GM23338 (cell line): ENCODE data around the gene ACP3. TPM values are rescaled to one million over a fixed set of nuclear protein-coding genes. Genes with fewer than 3 reads are reported as not detected.

Source experiments
- ATAC-seq: fragments of 200-7000 bp; cut with Tn5 transposase; 3 replicates; pipeline ENCODE4 v1.9.1; 2020
- DNase-seq: peaks from one replicate; pipeline ENCODE4 v3.0.0-alpha.2; 2015; ENCODE audit warnings: low spot score
- H2AFZ ChIP-seq: fragments of 200-600 bp; sonication (generic); 2 replicates; pipeline ENCODE4 v1.8.0; 2016; ENCODE audit warnings: antibody characterized with exemption, mild to moderate bottlenecking, moderate library complexity
- H3F3A ChIP-seq: fragments of 200-600 bp; sonication (generic); replicated peaks from 2 replicates; pipeline ENCODE4 v1.8.0; 2017; ENCODE audit warnings: antibody characterized with exemption, mixed run types, low read depth
- H3K27ac ChIP-seq: fragments of 200-600 bp; sonication (generic); 2 replicates; pipeline ENCODE4 v1.6.1; 2016; ENCODE audit warnings: low read depth
- H3K27me3 ChIP-seq: fragments of 200-600 bp; sonication (generic); 2 replicates; pipeline ENCODE4 v1.8.0; 2016; ENCODE audit warnings: mild to moderate bottlenecking, mixed run types, moderate library complexity; ENCODE audit not compliant: insufficient read depth
- H3K36me3 ChIP-seq: fragments of 200-600 bp; sonication (generic); 2 replicates; pipeline ENCODE4 v1.8.0; 2016; ENCODE audit warnings: mild to moderate bottlenecking; ENCODE audit not compliant: insufficient read depth
- H3K4me1 ChIP-seq: fragments of 200-600 bp; sonication (generic); 2 replicates; pipeline ENCODE4 v1.8.0; 2016; ENCODE audit warnings: mild to moderate bottlenecking, moderate library complexity; ENCODE audit not compliant: insufficient read depth
- H3K4me2 ChIP-seq: fragments of 200-600 bp; sonication (generic); 2 replicates; pipeline ENCODE4 v1.7.1; 2017; ENCODE audit warnings: mixed run types
- H3K4me3 ChIP-seq: fragments of 200-600 bp; sonication (generic); 2 replicates; pipeline ENCODE4 v1.6.1; 2016; ENCODE audit warnings: mixed run types
- H3K79me2 ChIP-seq: fragments of 200-600 bp; sonication (generic); replicated peaks from 2 replicates; pipeline ENCODE4 v1.8.0; 2017; ENCODE audit warnings: mild to moderate bottlenecking; ENCODE audit not compliant: insufficient read depth
- H3K9me2 ChIP-seq: fragments of 200-600 bp; sonication (generic); 2 replicates; pipeline ENCODE4 v1.8.0; 2017; ENCODE audit not compliant: insufficient read depth
- H4K20me1 ChIP-seq: fragments of 200-600 bp; sonication (generic); replicated peaks from 2 replicates; pipeline ENCODE4 v1.8.0; 2017; ENCODE audit warnings: mild to moderate bottlenecking; ENCODE audit not compliant: insufficient read depth
- H3K27ac Mint-ChIP-seq: 2 replicates; pipeline ENCODE4 v1.8.0; 2020; ENCODE audit warnings: inconsistent platforms, mild to moderate bottlenecking, moderate library complexity, mixed read lengths
- H3K27me3 Mint-ChIP-seq: 3 replicates; pipeline ENCODE4 v1.8.0; 2022; ENCODE audit warnings: low read depth, mild to moderate bottlenecking, moderate library complexity, mixed read lengths, inconsistent platforms; ENCODE audit not compliant: insufficient read depth, poor library complexity
- H3K36me3 Mint-ChIP-seq: 3 replicates; pipeline ENCODE4 v1.8.0; 2021; ENCODE audit warnings: low read depth, mild to moderate bottlenecking, inconsistent platforms, moderate library complexity, mixed read lengths
- H3K4me1 Mint-ChIP-seq: 3 replicates; pipeline ENCODE4 v1.8.0; 2020; ENCODE audit warnings: mild to moderate bottlenecking, inconsistent platforms, mixed read lengths
- H3K4me3 Mint-ChIP-seq: 3 replicates; pipeline ENCODE4 v1.8.0; 2021; ENCODE audit warnings: moderate library complexity, mild to moderate bottlenecking, inconsistent platforms, mixed read lengths
- H3K9me3 Mint-ChIP-seq: 3 replicates; pipeline ENCODE4 v1.8.0; 2020; ENCODE audit warnings: moderate library complexity, mild to moderate bottlenecking, inconsistent platforms, mixed read lengths
- EZH2phosphoT487 ChIP-seq: fragments of 200-600 bp; sonication (generic); IDR thresholded peaks from one replicate; pipeline ENCODE4 v1.8.1; 2018; ENCODE audit warnings: antibody characterized with exemption; ENCODE audit not compliant: unreplicated experiment
- JUNB ChIP-seq: IDR thresholded peaks from one replicate; pipeline ENCODE4 v1.6.1; 2016; ENCODE audit warnings: antibody characterized with exemption; ENCODE audit not compliant: unreplicated experiment
- POLR2AphosphoS5 ChIP-seq: IDR thresholded peaks from 2 replicates; pipeline ENCODE4 v1.6.1; 2016; ENCODE audit warnings: antibody characterized with exemption, low read depth
- STAT1 ChIP-seq: IDR thresholded peaks from one replicate; pipeline ENCODE4 v1.6.1; 2016; ENCODE audit warnings: antibody characterized with exemption; ENCODE audit not compliant: unreplicated experiment
- polyA plus RNA-seq: library from polyadenylated mRNA; unstranded; fragments of >200 nt; fragmentation: Nextera tagmentation; extraction: Ambion mirVana; gene quantifications from 2 replicates; pipeline ENCODE4 v1.2.1, GENCODE V29; 2016
- total RNA-seq: library from RNA; depleted of rRNA; stranded (reverse); fragments of >200 nt; shearing (Covaris generic); gene quantifications from 2 replicates; pipeline ENCODE4 v1.2.3, GENCODE V29; 2014
- TF ChIP-seq, protein P1 (sequence below): IDR thresholded peaks from one replicate; pipeline ENCODE4 v1.6.1; 2018; ENCODE audit warnings: antibody characterized with exemption; ENCODE audit not compliant: unreplicated experiment
- TF ChIP-seq, protein P2 (sequence below), 2 experiments: fragments of 200-600 bp in 1 of 2; sonication (generic) in 1 of 2; conservative IDR thresholded peaks; 2 replicates each; pipeline versions ENCODE4 v1.5.1 to v1.6.1; 2016 to 2017; ENCODE audit warnings: antibody characterized with exemption in 2 of 2, low read depth in 2 of 2, mild to moderate bottlenecking in 2 of 2, moderate library complexity in 1 of 2
- TF ChIP-seq, protein P3 (sequence below): fragments of 250-450 bp; sonication (Bioruptor Pico); IDR thresholded peaks from 2 replicates; pipeline ENCODE4 v1.5.0; 2020; ENCODE audit warnings: mild to moderate bottlenecking, moderate library complexity

The ACP3 gene
- total and polyA plus RNA-seq, 2 experiments from 2014 or later: 1.1 to 3.5 TPM

DNA sequence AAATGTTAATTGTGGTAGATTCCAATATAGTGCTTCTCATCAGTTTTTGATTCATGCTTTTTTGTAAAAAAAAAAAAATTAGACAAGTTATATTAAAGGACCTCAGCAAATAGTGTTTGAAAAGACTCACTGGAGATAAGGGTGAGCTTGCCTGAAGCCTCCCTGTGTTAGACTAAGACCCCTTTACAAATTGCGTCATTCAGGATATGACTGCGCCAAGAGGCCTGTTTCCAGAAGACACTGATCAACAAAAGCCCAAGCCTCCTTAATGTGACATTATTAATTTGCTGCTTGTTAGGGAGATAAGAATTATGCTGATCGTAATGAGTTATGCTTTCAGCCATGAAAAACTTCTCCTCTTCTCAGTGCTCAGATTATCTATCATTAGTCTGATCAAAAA lies 87.1 kb downstream of the ACP3 start:
- Histone ChIP-seq H3K27ac (no peak overlapping the region), H2AFZ (no peak overlapping the region), H3K4me1 (no peaks in the 10 kb centered on the region), H3K4me2 (no peak overlapping the region), H3K27me3 (no peaks in the 10 kb centered on the region), H3K79me2 (no peaks in the 10 kb centered on the region), H4K20me1 (no peaks in the 10 kb centered on the region), H3K4me3 (no peak overlapping the region), H3K36me3 (no peaks in the 10 kb centered on the region), H3F3A (no peaks in the 10 kb centered on the region), H3K9me2 (no peaks in the 10 kb centered on the region)
- no peak overlapping the region for H3K4me3 Mint-ChIP-seq
- no peaks in the 10 kb centered on the region for H3K27me3 Mint-ChIP-seq
- H3K27ac Mint-ChIP-seq: no peak overlapping the region
- no peaks in the 10 kb centered on the region for H3K9me3 Mint-ChIP-seq
- no peaks in the 10 kb centered on the region for H3K36me3 Mint-ChIP-seq
- no peak for ATAC-seq
- H3K4me1 Mint-ChIP-seq: no peaks in the 10 kb centered on the region
- DNase-seq: no peak
- no peak for TF ChIP-seq JUNB
- TF ChIP-seq EZH2phosphoT487: no peak
- TF ChIP-seq, protein P1, sequence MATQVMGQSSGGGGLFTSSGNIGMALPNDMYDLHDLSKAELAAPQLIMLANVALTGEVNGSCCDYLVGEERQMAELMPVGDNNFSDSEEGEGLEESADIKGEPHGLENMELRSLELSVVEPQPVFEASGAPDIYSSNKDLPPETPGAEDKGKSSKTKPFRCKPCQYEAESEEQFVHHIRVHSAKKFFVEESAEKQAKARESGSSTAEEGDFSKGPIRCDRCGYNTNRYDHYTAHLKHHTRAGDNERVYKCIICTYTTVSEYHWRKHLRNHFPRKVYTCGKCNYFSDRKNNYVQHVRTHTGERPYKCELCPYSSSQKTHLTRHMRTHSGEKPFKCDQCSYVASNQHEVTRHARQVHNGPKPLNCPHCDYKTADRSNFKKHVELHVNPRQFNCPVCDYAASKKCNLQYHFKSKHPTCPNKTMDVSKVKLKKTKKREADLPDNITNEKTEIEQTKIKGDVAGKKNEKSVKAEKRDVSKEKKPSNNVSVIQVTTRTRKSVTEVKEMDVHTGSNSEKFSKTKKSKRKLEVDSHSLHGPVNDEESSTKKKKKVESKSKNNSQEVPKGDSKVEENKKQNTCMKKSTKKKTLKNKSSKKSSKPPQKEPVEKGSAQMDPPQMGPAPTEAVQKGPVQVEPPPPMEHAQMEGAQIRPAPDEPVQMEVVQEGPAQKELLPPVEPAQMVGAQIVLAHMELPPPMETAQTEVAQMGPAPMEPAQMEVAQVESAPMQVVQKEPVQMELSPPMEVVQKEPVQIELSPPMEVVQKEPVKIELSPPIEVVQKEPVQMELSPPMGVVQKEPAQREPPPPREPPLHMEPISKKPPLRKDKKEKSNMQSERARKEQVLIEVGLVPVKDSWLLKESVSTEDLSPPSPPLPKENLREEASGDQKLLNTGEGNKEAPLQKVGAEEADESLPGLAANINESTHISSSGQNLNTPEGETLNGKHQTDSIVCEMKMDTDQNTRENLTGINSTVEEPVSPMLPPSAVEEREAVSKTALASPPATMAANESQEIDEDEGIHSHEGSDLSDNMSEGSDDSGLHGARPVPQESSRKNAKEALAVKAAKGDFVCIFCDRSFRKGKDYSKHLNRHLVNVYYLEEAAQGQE: no peak
- no peak for TF ChIP-seq STAT1
- no peak for TF ChIP-seq POLR2AphosphoS5
- TF ChIP-seq, protein P2, sequence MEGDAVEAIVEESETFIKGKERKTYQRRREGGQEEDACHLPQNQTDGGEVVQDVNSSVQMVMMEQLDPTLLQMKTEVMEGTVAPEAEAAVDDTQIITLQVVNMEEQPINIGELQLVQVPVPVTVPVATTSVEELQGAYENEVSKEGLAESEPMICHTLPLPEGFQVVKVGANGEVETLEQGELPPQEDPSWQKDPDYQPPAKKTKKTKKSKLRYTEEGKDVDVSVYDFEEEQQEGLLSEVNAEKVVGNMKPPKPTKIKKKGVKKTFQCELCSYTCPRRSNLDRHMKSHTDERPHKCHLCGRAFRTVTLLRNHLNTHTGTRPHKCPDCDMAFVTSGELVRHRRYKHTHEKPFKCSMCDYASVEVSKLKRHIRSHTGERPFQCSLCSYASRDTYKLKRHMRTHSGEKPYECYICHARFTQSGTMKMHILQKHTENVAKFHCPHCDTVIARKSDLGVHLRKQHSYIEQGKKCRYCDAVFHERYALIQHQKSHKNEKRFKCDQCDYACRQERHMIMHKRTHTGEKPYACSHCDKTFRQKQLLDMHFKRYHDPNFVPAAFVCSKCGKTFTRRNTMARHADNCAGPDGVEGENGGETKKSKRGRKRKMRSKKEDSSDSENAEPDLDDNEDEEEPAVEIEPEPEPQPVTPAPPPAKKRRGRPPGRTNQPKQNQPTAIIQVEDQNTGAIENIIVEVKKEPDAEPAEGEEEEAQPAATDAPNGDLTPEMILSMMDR (conservative IDR thresholded peaks at IDR 0.05; ENCODE audit: low read depth in 2 of 2): no peak

DNA sequence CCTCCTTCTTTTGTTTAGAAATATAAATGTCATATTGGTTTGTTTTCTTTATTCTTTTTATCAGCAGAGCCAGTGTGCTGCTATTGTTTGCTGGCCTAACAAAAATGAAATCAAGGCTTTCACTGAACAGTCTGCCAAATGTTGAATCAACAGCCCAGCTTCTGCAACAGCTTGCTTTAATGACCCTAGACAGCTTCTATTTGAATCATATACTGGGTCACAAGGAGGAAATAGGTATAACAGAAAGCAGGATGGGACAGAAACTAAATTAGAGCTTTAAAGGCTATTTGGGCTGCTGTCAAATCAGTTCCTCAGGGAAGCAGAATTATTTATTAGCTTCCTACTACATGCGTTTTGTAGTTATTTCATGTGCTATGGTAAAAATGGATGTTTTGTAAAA lies 88.0 kb downstream of the ACP3 start:
- no peak for ATAC-seq
- no peaks in the 10 kb centered on the region for H3K4me1 ChIP-seq
- no peaks in the 10 kb centered on the region for H3K36me3 ChIP-seq
- Mint-ChIP-seq H3K27ac (no peak overlapping the region), H3K9me3 (no peaks in the 10 kb centered on the region), H3K36me3 (no peaks in the 10 kb centered on the region), H3K27me3 (no peaks in the 10 kb centered on the region), H3K4me3 (no peak overlapping the region), H3K4me1 (no peaks in the 10 kb centered on the region)
- no peak overlapping the region for H3K4me3 ChIP-seq
- H3F3A ChIP-seq: no peaks in the 10 kb centered on the region
- no peaks in the 10 kb centered on the region for H3K9me2 ChIP-seq
- H3K79me2 ChIP-seq: no peaks in the 10 kb centered on the region
- no peaks in the 10 kb centered on the region for H3K27me3 ChIP-seq
- H3K4me2 ChIP-seq: no peak overlapping the region
- H3K27ac ChIP-seq: no peak overlapping the region
- H2AFZ ChIP-seq: no peak overlapping the region
- no peak for DNase-seq
- no peaks in the 10 kb centered on the region for H4K20me1 ChIP-seq
- TF ChIP-seq, protein P3, sequence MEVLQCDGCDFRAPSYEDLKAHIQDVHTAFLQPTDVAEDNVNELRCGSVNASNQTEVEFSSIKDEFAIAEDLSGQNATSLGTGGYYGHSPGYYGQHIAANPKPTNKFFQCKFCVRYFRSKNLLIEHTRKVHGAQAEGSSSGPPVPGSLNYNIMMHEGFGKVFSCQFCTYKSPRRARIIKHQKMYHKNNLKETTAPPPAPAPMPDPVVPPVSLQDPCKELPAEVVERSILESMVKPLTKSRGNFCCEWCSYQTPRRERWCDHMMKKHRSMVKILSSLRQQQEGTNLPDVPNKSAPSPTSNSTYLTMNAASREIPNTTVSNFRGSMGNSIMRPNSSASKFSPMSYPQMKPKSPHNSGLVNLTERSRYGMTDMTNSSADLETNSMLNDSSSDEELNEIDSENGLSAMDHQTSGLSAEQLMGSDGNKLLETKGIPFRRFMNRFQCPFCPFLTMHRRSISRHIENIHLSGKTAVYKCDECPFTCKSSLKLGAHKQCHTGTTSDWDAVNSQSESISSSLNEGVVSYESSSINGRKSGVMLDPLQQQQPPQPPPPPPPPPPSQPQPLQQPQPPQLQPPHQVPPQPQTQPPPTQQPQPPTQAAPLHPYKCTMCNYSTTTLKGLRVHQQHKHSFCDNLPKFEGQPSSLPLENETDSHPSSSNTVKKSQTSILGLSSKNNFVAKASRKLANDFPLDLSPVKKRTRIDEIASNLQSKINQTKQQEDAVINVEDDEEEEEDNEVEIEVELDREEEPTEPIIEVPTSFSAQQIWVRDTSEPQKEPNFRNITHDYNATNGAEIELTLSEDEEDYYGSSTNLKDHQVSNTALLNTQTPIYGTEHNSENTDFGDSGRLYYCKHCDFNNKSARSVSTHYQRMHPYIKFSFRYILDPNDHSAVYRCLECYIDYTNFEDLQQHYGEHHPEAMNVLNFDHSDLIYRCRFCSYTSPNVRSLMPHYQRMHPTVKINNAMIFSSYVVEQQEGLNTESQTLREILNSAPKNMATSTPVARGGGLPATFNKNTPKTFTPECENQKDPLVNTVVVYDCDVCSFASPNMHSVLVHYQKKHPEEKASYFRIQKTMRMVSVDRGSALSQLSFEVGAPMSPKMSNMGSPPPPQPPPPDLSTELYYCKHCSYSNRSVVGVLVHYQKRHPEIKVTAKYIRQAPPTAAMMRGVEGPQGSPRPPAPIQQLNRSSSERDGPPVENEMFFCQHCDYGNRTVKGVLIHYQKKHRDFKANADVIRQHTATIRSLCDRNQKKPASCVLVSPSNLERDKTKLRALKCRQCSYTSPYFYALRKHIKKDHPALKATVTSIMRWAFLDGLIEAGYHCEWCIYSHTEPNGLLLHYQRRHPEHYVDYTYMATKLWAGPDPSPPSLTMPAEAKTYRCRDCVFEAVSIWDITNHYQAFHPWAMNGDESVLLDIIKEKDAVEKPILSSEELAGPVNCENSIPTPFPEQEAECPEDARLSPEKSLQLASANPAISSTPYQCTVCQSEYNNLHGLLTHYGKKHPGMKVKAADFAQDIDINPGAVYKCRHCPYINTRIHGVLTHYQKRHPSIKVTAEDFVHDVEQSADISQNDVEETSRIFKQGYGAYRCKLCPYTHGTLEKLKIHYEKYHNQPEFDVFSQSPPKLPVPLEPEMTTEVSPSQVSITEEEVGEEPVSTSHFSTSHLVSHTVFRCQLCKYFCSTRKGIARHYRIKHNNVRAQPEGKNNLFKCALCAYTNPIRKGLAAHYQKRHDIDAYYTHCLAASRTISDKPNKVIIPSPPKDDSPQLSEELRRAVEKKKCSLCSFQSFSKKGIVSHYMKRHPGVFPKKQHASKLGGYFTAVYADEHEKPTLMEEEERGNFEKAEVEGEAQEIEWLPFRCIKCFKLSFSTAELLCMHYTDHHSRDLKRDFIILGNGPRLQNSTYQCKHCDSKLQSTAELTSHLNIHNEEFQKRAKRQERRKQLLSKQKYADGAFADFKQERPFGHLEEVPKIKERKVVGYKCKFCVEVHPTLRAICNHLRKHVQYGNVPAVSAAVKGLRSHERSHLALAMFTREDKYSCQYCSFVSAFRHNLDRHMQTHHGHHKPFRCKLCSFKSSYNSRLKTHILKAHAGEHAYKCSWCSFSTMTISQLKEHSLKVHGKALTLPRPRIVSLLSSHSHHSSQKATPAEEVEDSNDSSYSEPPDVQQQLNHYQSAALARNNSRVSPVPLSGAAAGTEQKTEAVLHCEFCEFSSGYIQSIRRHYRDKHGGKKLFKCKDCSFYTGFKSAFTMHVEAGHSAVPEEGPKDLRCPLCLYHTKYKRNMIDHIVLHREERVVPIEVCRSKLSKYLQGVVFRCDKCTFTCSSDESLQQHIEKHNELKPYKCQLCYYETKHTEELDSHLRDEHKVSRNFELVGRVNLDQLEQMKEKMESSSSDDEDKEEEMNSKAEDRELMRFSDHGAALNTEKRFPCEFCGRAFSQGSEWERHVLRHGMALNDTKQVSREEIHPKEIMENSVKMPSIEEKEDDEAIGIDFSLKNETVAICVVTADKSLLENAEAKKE (CRISPR knock-in tag): no peak
- TF ChIP-seq, protein P1: no peak
